ENCODE data around the gene SENP1. TPM values are rescaled to one million over a fixed set of nuclear protein-coding genes. Genes with fewer than 3 reads are reported as not detected.

The SENP1 gene
- total and polyA plus RNA-seq, 2 donors (not counting 3 experiments of a cell fraction or from before 2014, with no cell fraction given) = 9.9 to 20.5 TPM

- DNase-seq (ENCODE audit: low read depth, low spot score) (no peak), FAIRE-seq (no peak)
- Histone ChIP-seq H4K20me1 (replicated peaks; ENCODE audit: control insufficient read depth, extremely low read depth, insufficient read depth, low read length) (no peaks in the 10 kb centered on the region), H3K9me3 (replicated peaks; ENCODE audit: control insufficient read depth, insufficient read depth, low read length) (no peaks in the 10 kb centered on the region), H3K4me3 (replicated peaks in 1 of 3; ENCODE audit: insufficient read depth in 1 of 3, low read depth in 1 of 3, low read length in 3 of 3) (no peak overlapping the region), H3K4me2 (ENCODE audit: insufficient read depth, low read length) (no peak overlapping the region), H3K9me1 (replicated peaks; ENCODE audit: control insufficient read depth, extremely low read depth, insufficient read depth, low read length) (no peaks in the 10 kb centered on the region), H3K79me2 (ENCODE audit: control insufficient read depth, insufficient read depth, low read length) (no peaks in the 10 kb centered on the region), H2AFZ (ENCODE audit: low read depth, low read length) (no peak overlapping the region), H3K9ac (replicated peaks; ENCODE audit: extremely low read depth, insufficient read depth, low read length) (no peak overlapping the region), H3K27ac (ENCODE audit: insufficient read depth, low read depth, low read length) (no peak overlapping the region), H3K4me1 (ENCODE audit: control insufficient read depth, extremely low read depth, insufficient read depth, low read length) (no peaks in the 10 kb centered on the region), H3K36me3 (ENCODE audit: control insufficient read depth in 2 of 2, extremely low read depth in 1 of 2, insufficient read depth in 2 of 2, low read length in 2 of 2) (no peaks in the 10 kb centered on the region), H3K27me3 (ENCODE audit: control insufficient read depth in 2 of 2, insufficient read depth in 2 of 2, low read length in 2 of 2) (peaks cover 53 to 69% of the 10 kb centered on the region in 2 experiments)
- intact Hi-C loops (cut with micrococcal nuclease) (no loop called here), dilution Hi-C loops (cut with MboI; ENCODE audit: extremely low pct_ligation_motif_present, low sequenced_read_pairs) (no loop called here)
- BruUV-seq (replicated peaks) = no TSS peak
- TF ChIP-seq JUN (IDR thresholded peaks at IDR 0.05; ENCODE audit: borderline replicate concordance, insufficient read depth, insufficient read length, low read depth) = no peak
- TF ChIP-seq CTCF (IDR thresholded peaks at IDR 0.05; ENCODE audit: extremely low read depth in 1 of 2, insufficient read depth in 1 of 2, low read depth in 1 of 2, low read length in 2 of 2) = no peak
- no peak for TF ChIP-seq POLR2AphosphoS5 (IDR thresholded peaks at IDR 0.05; ENCODE audit: insufficient read depth, low read depth, low read length)
- ChIA-PET CTCF (no interaction called here), POLR2A (interaction anchor here (0.7 kb wide), 1 partner anchor 1590 kb away, joined by 3 read pairs; no protein-coding TSS in a partner anchor)
Measured at GRCh38 chr12:48008349-48008748, 97.5 kb downstream of the SENP1 start.

GRCh38 chr12:48007206-48007605 lies 98.7 kb downstream of the SENP1 start:
- no peak overlapping the region for H2AFZ ChIP-seq (ENCODE audit: low read depth, low read length)
- no peak for FAIRE-seq
- ChIA-PET CTCF (no interaction called here), POLR2A (no interaction called here)
- no peaks in the 10 kb centered on the region for H3K36me3 ChIP-seq (ENCODE audit: control insufficient read depth in 2 of 2, extremely low read depth in 1 of 2, insufficient read depth in 2 of 2, low read length in 2 of 2)
- no peak for TF ChIP-seq CTCF (IDR thresholded peaks at IDR 0.05; ENCODE audit: extremely low read depth in 1 of 2, insufficient read depth in 1 of 2, low read depth in 1 of 2, low read length in 2 of 2)
- dilution Hi-C loops (cut with MboI; ENCODE audit: extremely low pct_ligation_motif_present, low sequenced_read_pairs) (no loop called here), intact Hi-C loops (cut with micrococcal nuclease) (no loop called here)
- peaks cover 63 to 74% of the 10 kb centered on the region in 2 experiments for H3K27me3 ChIP-seq (ENCODE audit: control insufficient read depth in 2 of 2, insufficient read depth in 2 of 2, low read length in 2 of 2)
- no peak overlapping the region for H3K27ac ChIP-seq (ENCODE audit: insufficient read depth, low read depth, low read length)
- no peak overlapping the region for H3K4me2 ChIP-seq (ENCODE audit: insufficient read depth, low read length)
- H3K4me3 ChIP-seq (replicated peaks in 1 of 3; ENCODE audit: insufficient read depth in 1 of 3, low read depth in 1 of 3, low read length in 3 of 3) = no peak overlapping the region
- H3K9me1 ChIP-seq (replicated peaks; ENCODE audit: control insufficient read depth, extremely low read depth, insufficient read depth, low read length) = no peaks in the 10 kb centered on the region
- DNase-seq (ENCODE audit: low read depth, low spot score) = no peak
- no peaks in the 10 kb centered on the region for H3K79me2 ChIP-seq (ENCODE audit: control insufficient read depth, insufficient read depth, low read length)
- BruUV-seq (replicated peaks) = no TSS peak
- no peaks in the 10 kb centered on the region for H3K9me3 ChIP-seq (replicated peaks; ENCODE audit: control insufficient read depth, insufficient read depth, low read length)
- H4K20me1 ChIP-seq (replicated peaks; ENCODE audit: control insufficient read depth, extremely low read depth, insufficient read depth, low read length) = no peaks in the 10 kb centered on the region
- peaks cover 9% of the 10 kb centered on the region for H3K4me1 ChIP-seq (ENCODE audit: control insufficient read depth, extremely low read depth, insufficient read depth, low read length)
- H3K9ac ChIP-seq (replicated peaks; ENCODE audit: extremely low read depth, insufficient read depth, low read length) = no peak overlapping the region
